Type B pancreatic cell (in vitro differentiated cells): Measurements from ENCODE around the gene SERP2. TPM values are rescaled to one million over a fixed set of nuclear protein-coding genes. Genes with fewer than 3 reads are reported as not detected.
"Not testable (repeated sequence)": the region's sequence is repeated elsewhere in the genome, so short reads cannot be mapped to it uniquely, and the experiment has no call there.

Experiments used
- DNase-seq: peaks from one replicate; pipeline ENCODE4 v3.0.0; 2021; ENCODE audit warnings: mixed read lengths; ENCODE audit not compliant: unreplicated experiment; ENCODE audit errors: extremely low spot score
- H3K27ac Mint-ChIP-seq: 2 replicates; pipeline ENCODE4 v1.8.0; 2021; ENCODE audit warnings: mild to moderate bottlenecking, mixed read lengths
- H3K27me3 Mint-ChIP-seq: 2 replicates; pipeline ENCODE4 v1.8.0; 2021; ENCODE audit warnings: mixed read lengths
- H3K36me3 Mint-ChIP-seq: 2 replicates; pipeline ENCODE4 v1.8.0; 2021; ENCODE audit warnings: mixed read lengths
- H3K4me1 Mint-ChIP-seq: one replicate; pipeline ENCODE4 v1.8.0; 2021; ENCODE audit warnings: mixed read lengths; ENCODE audit not compliant: unreplicated experiment
- H3K4me3 Mint-ChIP-seq: 2 replicates; pipeline ENCODE4 v1.8.0; 2021; ENCODE audit warnings: mild to moderate bottlenecking, mixed read lengths
- H3K9me3 Mint-ChIP-seq: 2 replicates; pipeline ENCODE4 v1.8.0; 2021; ENCODE audit warnings: mixed read lengths
- long read RNA-seq: library from polyadenylated mRNA; unstranded; transcript quantifications from one replicate; pipeline ENCODE4 v2.0.0, GENCODE V29; 2020
- total RNA-seq: library from RNA; stranded (reverse); gene quantifications from 2 replicates; pipeline ENCODE4 v1.2.1, GENCODE V29; 2021; ENCODE audit warnings: low replicate concordance
- TF ChIP-seq, protein P1 (sequence below): fragments of 200-600 bp; sonication (generic); conservative IDR thresholded peaks from 2 replicates; pipeline ENCODE4 v1.5.0; 2021; ENCODE audit warnings: antibody characterized with exemption, mild to moderate bottlenecking

The SERP2 gene
- total RNA-seq = 3.6 and 6.1 TPM in 2 replicates
- long read RNA-seq = 0 reads

- H3K27ac Mint-ChIP-seq = peak within 1 kb of the TSS; percentile 68
- peak within 1 kb of the TSS; percentile 81 for H3K4me3 Mint-ChIP-seq
- H3K36me3 Mint-ChIP-seq = no peaks in the 10 kb centered on the region
- TF ChIP-seq, protein P1, sequence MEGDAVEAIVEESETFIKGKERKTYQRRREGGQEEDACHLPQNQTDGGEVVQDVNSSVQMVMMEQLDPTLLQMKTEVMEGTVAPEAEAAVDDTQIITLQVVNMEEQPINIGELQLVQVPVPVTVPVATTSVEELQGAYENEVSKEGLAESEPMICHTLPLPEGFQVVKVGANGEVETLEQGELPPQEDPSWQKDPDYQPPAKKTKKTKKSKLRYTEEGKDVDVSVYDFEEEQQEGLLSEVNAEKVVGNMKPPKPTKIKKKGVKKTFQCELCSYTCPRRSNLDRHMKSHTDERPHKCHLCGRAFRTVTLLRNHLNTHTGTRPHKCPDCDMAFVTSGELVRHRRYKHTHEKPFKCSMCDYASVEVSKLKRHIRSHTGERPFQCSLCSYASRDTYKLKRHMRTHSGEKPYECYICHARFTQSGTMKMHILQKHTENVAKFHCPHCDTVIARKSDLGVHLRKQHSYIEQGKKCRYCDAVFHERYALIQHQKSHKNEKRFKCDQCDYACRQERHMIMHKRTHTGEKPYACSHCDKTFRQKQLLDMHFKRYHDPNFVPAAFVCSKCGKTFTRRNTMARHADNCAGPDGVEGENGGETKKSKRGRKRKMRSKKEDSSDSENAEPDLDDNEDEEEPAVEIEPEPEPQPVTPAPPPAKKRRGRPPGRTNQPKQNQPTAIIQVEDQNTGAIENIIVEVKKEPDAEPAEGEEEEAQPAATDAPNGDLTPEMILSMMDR = no peak
- H3K4me1 Mint-ChIP-seq = peaks cover 23% of the 10 kb centered on the region
- no peaks in the 10 kb centered on the region for H3K9me3 Mint-ChIP-seq
- no peak for DNase-seq
- H3K27me3 Mint-ChIP-seq = peaks cover 27% of the 10 kb centered on the region
Measured at GRCh38 chr13:44373601-44374347, at the start of gene SERP2. TSS of gene SERP2 (plus strand) at chr13:44373824. CDS start at chr13:44374026, 202 bp downstream.

DNA sequence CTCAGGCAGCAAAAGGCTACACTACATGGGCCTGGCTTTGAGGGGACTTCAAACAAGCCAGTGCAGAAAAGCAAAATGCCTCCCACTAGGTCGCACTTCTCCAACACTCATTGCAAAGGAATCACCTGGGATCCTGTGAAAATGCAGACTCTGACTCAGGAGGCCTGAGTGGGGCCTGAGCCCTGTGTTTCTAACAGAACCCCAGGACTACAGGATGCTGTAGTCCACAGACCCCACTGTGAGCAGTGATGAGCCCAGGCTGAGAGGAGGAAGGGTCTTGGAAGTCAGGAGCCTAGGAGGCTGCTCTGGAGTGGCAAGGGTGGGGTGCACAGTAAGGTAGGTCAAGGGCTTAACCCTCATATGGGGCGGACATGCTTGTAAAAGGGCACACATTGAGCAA, 46.7 kb upstream of the SERP2 start:
- peaks cover 3% of the 10 kb centered on the region for H3K27me3 Mint-ChIP-seq
- DNase-seq = no peak
- no peak overlapping the region for H3K4me3 Mint-ChIP-seq
- no peaks in the 10 kb centered on the region for H3K9me3 Mint-ChIP-seq
- H3K27ac Mint-ChIP-seq = no peak overlapping the region
- peaks cover 6% of the 10 kb centered on the region for H3K4me1 Mint-ChIP-seq
- TF ChIP-seq, protein P1 = no peak
- H3K36me3 Mint-ChIP-seq = no peaks in the 10 kb centered on the region

DNA sequence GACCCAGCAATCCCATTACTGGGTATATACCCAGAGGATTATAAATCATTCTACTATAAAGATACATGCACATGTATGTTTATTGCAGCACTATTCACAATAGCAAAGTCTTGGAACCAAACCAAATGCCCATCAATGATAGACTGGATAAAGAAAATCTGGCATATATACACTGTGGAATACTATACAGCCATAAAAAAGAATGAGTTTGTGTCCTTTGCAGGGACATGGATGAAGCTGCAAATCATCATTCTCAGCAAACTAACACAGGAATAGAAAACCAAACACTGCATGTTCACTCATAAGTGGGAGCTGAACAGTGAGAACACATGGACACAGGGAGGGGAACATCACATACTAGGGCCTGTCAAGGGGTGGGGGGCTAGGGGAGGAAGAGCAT, 44.6 kb upstream of the SERP2 start:
- H3K4me1 Mint-ChIP-seq = peaks cover 19% of the 10 kb centered on the region
- not testable (repeated sequence) for H3K4me3 Mint-ChIP-seq, H3K27me3 Mint-ChIP-seq, DNase-seq, H3K27ac Mint-ChIP-seq, H3K36me3 Mint-ChIP-seq, H3K9me3 Mint-ChIP-seq

GRCh38 chr13:44329909-44330545, 43.6 kb upstream of the SERP2 start:
- no peak for DNase-seq
- Mint-ChIP-seq H3K4me1 (peaks cover 19% of the 10 kb centered on the region), H3K9me3 (no peaks in the 10 kb centered on the region), H3K36me3 (no peaks in the 10 kb centered on the region), H3K4me3 (no peak overlapping the region), H3K27ac (no peak overlapping the region), H3K27me3 (peaks cover 3% of the 10 kb centered on the region)
- TF ChIP-seq, protein P1 = no peak

DNA sequence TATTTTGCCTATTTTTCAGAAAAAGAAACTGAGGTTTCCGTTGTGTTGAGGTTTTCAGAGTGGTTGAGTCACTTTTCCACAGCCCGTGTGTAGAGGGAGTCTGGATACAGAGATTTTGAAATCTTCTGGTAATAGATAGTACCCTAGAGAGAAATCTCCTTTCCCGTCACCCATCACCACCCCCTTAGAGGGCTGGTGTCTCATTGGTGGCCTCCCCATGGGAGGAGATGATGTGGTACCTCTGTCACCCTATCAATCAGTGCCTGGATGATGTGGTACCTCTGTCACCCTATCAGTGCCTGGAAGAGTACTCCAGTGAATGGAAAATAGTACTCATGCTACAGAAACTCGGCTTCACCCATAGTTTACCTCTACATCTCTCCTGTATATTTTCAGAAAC, 42.2 kb upstream of the SERP2 start:
- Mint-ChIP-seq H3K9me3 (no peaks in the 10 kb centered on the region), H3K27me3 (peaks cover 3% of the 10 kb centered on the region), H3K4me3 (no peak overlapping the region), H3K4me1 (peaks cover 20% of the 10 kb centered on the region), H3K27ac (no peak overlapping the region), H3K36me3 (no peaks in the 10 kb centered on the region)
- TF ChIP-seq, protein P1 = no peak
- no peak for DNase-seq
